ENCODE measurements around the gene CAMK2N1.
"Not testable (repeated sequence)": the region's sequence is repeated elsewhere in the genome, so short reads cannot be mapped to it uniquely, and the experiment has no call there.

The CAMK2N1 gene

DNA sequence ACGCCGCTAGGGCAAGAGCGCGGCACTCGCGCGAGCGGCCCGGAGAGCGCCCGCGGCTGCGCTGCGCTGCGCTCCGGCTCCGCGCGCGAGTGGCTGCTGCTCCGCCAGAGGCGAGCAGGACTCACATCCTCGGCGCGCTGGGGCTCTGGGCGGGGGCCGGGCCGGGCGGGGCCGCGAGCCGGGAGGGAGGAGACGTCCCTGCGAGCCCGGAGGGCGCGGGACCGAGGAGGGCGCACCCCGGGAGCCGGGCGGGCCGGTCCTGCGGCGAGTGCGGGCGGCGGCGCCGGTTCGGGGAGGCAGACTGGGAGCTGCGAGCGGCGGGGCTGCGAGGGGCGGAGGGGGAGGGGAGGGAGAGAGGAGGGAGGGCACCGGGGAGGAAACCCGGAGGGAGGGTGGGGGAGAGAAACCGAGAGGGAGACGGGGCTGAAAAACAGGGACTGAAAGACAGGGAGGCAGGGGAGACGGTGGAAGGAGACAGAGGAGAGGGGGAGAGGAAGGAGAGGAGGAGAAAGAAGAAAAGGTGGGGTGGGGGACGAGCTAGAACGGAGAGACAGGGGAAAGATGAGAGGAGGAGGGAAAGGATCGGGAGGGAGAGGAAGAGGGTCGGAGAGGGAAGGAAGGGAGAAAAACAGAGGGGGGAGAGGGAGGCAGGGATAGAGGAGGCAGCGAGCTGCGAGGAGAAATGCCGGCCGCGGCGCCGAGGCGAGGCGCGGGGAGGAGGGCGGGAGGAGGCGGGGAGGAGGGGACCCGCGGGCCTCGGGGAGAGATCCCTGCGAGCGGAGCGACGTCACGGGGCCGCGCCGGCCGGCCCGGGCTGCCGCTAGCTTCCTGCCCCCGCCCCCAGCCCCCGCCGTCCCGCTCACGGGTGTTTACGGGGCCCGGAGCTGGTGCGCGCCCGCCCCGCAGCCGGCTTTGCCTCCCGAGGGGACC, at the start of gene CAMK2N1:
CAMK2N1 (minus strand) TSS at position 684 of the 930 bp plus-strand sequence. CDS start 831 bp downstream, outside the sequence.
- Histone ChIP-seq H3K4me1 (ENCODE audit: control insufficient read depth, insufficient read depth, low read length) (peaks cover 23% of the 10 kb centered on the region), H3K36me3 (ENCODE audit: control insufficient read depth, insufficient read depth, low read length) (no peaks in the 10 kb centered on the region), H3K9me3 (ENCODE audit: control insufficient read depth, insufficient read depth, low read depth, low read length) (no peaks in the 10 kb centered on the region), H3K9ac (ENCODE audit: low read length) (peak within 1 kb of the TSS; percentile 40), H3K27me3 (ENCODE audit: control insufficient read depth, insufficient read depth, low read length) (peaks cover 92% of the 10 kb centered on the region), H3K4me3 (ENCODE audit: low read depth, low read length) (peak within 1 kb of the TSS; percentile 75), H3K27ac (ENCODE audit: low read depth, low read length) (no peak within 1 kb of the TSS)

DNA sequence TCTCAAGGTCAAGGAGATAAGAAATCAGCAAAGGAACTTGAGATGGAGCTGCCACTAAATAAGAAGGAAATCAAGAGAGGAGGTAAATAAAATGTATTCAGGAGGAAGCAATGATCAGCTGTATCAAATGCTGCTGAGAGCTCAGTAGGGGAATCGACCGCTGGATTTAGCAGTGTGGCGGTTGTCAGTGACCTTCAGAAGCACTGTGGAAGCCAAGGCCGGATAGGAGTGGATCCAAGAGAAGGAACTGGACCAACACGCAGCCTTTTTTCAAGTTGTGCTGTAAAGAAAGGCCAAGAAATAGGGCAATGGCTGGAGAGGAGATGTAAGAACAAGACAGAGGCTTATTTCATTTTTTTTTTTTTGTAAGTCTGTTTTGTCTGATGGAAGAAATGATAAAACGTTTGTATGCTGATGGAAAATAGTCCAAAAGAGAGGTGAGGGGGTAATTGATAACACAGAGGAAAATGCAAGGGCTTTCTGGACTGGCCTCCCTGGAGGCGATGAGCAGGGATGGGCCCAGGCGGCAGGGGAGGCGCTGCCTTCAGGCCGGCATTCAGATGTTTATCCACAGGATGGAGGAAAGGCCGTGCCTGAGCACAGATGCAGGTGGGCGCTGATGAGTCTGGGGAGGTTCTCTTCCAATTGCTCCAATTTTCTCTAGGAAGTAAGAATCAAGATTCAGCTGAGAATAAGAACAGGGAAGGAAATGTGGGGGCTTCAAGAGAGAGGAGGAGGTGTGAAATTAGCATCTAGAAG, 48.8 kb upstream of the CAMK2N1 start:
- H3K27ac ChIP-seq (ENCODE audit: low read depth, low read length) = no peak overlapping the region
- H3K9me3 ChIP-seq (ENCODE audit: control insufficient read depth, insufficient read depth, low read depth, low read length) = no peaks in the 10 kb centered on the region
- H3K36me3 ChIP-seq (ENCODE audit: control insufficient read depth, insufficient read depth, low read length) = no peaks in the 10 kb centered on the region
- H3K9ac ChIP-seq (ENCODE audit: low read length) = no peak overlapping the region
- peaks cover 29% of the 10 kb centered on the region for H3K27me3 ChIP-seq (ENCODE audit: control insufficient read depth, insufficient read depth, low read length)
- no peak overlapping the region for H3K4me3 ChIP-seq (ENCODE audit: low read depth, low read length)
- no peaks in the 10 kb centered on the region for H3K4me1 ChIP-seq (ENCODE audit: control insufficient read depth, insufficient read depth, low read length)

DNA sequence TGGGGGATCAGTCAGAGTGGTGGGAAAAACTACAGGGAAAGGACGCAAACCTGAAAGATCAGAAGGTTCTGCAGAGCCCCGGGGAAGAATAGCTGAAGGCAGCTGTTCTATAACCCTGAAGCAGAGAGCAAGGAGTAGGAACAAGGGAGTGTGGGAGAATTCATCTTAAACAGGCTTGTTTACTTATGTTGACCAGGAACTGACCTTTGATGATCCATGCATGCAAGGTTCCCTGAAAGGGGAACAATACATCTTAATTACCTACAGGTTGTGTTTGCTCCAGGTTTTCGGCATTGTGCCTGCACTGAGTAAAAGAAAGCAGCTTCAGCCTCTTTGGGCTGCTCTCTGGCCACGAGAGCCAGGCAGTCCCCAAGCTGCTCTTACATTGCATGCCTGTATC, 47.6 kb upstream of the CAMK2N1 start:
- H3K9ac ChIP-seq (ENCODE audit: low read length) = no peak overlapping the region
- H3K27ac ChIP-seq (ENCODE audit: low read depth, low read length) = no peak overlapping the region
- H3K4me3 ChIP-seq (ENCODE audit: low read depth, low read length) = no peak overlapping the region
- H3K9me3 ChIP-seq (ENCODE audit: control insufficient read depth, insufficient read depth, low read depth, low read length) = no peaks in the 10 kb centered on the region
- H3K27me3 ChIP-seq (ENCODE audit: control insufficient read depth, insufficient read depth, low read length) = peaks cover 38% of the 10 kb centered on the region
- no peaks in the 10 kb centered on the region for H3K4me1 ChIP-seq (ENCODE audit: control insufficient read depth, insufficient read depth, low read length)
- no peaks in the 10 kb centered on the region for H3K36me3 ChIP-seq (ENCODE audit: control insufficient read depth, insufficient read depth, low read length)

DNA sequence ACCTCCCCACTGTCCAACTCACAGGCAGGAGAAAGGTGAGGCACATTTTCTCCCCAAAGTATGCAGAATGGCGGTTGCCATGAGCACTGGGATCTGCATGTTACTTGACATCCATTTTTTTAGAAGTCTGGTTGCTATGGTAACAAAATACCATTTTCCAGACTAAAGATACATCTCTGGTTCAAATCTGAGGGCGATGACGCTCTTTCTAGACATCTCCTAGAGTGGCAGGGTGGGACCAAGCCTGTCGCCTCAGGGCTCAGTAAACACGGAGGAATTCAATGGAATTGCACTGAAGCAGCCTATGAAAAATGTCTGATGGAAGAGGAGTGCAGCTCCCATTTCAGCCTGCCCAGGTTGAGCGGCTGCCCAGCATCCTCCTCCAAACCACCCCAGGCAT, 44.9 kb upstream of the CAMK2N1 start:
- H3K9me3 ChIP-seq (ENCODE audit: control insufficient read depth, insufficient read depth, low read depth, low read length) = no peaks in the 10 kb centered on the region
- H3K27me3 ChIP-seq (ENCODE audit: control insufficient read depth, insufficient read depth, low read length) = peaks cover 24% of the 10 kb centered on the region
- H3K4me1 ChIP-seq (ENCODE audit: control insufficient read depth, insufficient read depth, low read length) = no peaks in the 10 kb centered on the region
- no peak overlapping the region for H3K4me3 ChIP-seq (ENCODE audit: low read depth, low read length)
- no peak overlapping the region for H3K27ac ChIP-seq (ENCODE audit: low read depth, low read length)
- H3K9ac ChIP-seq (ENCODE audit: low read length) = no peak overlapping the region
- no peaks in the 10 kb centered on the region for H3K36me3 ChIP-seq (ENCODE audit: control insufficient read depth, insufficient read depth, low read length)

- no peak overlapping the region for H3K4me3 ChIP-seq (ENCODE audit: low read depth, low read length)
- H3K36me3 ChIP-seq (ENCODE audit: control insufficient read depth, insufficient read depth, low read length) = no peaks in the 10 kb centered on the region
- no peak overlapping the region for H3K9ac ChIP-seq (ENCODE audit: low read length)
- H3K4me1 ChIP-seq (ENCODE audit: control insufficient read depth, insufficient read depth, low read length) = no peaks in the 10 kb centered on the region
- H3K27ac ChIP-seq (ENCODE audit: low read depth, low read length) = no peak overlapping the region
- peaks cover 22% of the 10 kb centered on the region for H3K27me3 ChIP-seq (ENCODE audit: control insufficient read depth, insufficient read depth, low read length)
- H3K9me3 ChIP-seq (ENCODE audit: control insufficient read depth, insufficient read depth, low read depth, low read length) = no peaks in the 10 kb centered on the region
These were observed 44.3 kb upstream of the CAMK2N1 start for GRCh38 chr1:20530306-20530705.

DNA sequence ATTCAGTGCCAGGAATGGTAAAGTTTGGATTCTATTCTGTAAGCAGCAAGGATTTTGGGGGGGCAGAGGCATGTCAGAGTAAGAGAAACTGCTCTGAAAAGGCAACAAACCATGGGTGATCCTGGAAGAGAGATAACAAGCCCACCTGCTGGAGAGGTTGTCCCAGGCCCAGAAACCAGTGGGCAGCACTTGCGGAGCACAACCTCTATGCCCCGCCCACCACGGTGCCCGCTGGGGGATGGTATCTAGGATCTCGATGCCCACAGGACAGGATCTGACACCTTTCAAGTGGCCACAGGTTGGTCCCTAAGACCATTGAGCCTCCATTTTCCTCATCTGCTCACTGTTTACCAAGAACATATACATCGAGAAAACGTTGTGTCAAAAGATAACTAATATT, 42.2 kb upstream of the CAMK2N1 start:
- no peak overlapping the region for H3K4me3 ChIP-seq (ENCODE audit: low read depth, low read length)
- no peaks in the 10 kb centered on the region for H3K4me1 ChIP-seq (ENCODE audit: control insufficient read depth, insufficient read depth, low read length)
- no peak overlapping the region for H3K9ac ChIP-seq (ENCODE audit: low read length)
- no peaks in the 10 kb centered on the region for H3K9me3 ChIP-seq (ENCODE audit: control insufficient read depth, insufficient read depth, low read depth, low read length)
- no peaks in the 10 kb centered on the region for H3K36me3 ChIP-seq (ENCODE audit: control insufficient read depth, insufficient read depth, low read length)
- H3K27ac ChIP-seq (ENCODE audit: low read depth, low read length) = no peak overlapping the region
- peaks cover 22% of the 10 kb centered on the region for H3K27me3 ChIP-seq (ENCODE audit: control insufficient read depth, insufficient read depth, low read length)

- no peaks in the 10 kb centered on the region for H3K9me3 ChIP-seq (ENCODE audit: control insufficient read depth, insufficient read depth, low read depth, low read length)
- H3K36me3 ChIP-seq (ENCODE audit: control insufficient read depth, insufficient read depth, low read length) = no peaks in the 10 kb centered on the region
These were observed 40.3 kb upstream of the CAMK2N1 start for GRCh38 chr1:20526267-20526666.

GRCh38 chr1:20521960-20522861, 36.2 kb upstream of the CAMK2N1 start:
- no peaks in the 10 kb centered on the region; the same call in 1 of the 2 replicates for H3K27me3 ChIP-seq (ENCODE audit: control insufficient read depth, insufficient read depth, low read length)
- no peak overlapping the region for H3K9ac ChIP-seq (ENCODE audit: low read length)
- H3K4me1 ChIP-seq (ENCODE audit: control insufficient read depth, insufficient read depth, low read length) = no peaks in the 10 kb centered on the region
- H3K4me3 ChIP-seq (ENCODE audit: low read depth, low read length) = 0 out of 2 replicates have a peak overlapping the region, but pooled peaks have one; percentile 15
- H3K27ac ChIP-seq (ENCODE audit: low read depth, low read length) = no peak overlapping the region
- no peaks in the 10 kb centered on the region for H3K9me3 ChIP-seq (ENCODE audit: control insufficient read depth, insufficient read depth, low read depth, low read length)
- H3K36me3 ChIP-seq (ENCODE audit: control insufficient read depth, insufficient read depth, low read length) = no peaks in the 10 kb centered on the region

More at GRCh38 chr1:20526267-20526666, 40.3 kb upstream of the CAMK2N1 start:
- Histone ChIP-seq H3K4me1 (ENCODE audit: control insufficient read depth, insufficient read depth, low read length) (no peaks in the 10 kb centered on the region), H3K27ac (ENCODE audit: low read depth, low read length) (no peak overlapping the region), H3K4me3 (ENCODE audit: low read depth, low read length) (no peak overlapping the region), H3K27me3 (ENCODE audit: control insufficient read depth, insufficient read depth, low read length) (peaks cover 22% of the 10 kb centered on the region), H3K9ac (ENCODE audit: low read length) (no peak overlapping the region)

- H3K4me1 ChIP-seq (ENCODE audit: control insufficient read depth, insufficient read depth, low read length); H3K27ac ChIP-seq (ENCODE audit: low read depth, low read length); H3K9ac ChIP-seq (ENCODE audit: low read length); H3K27me3 ChIP-seq (ENCODE audit: control insufficient read depth, insufficient read depth, low read length); H3K36me3 ChIP-seq (ENCODE audit: control insufficient read depth, insufficient read depth, low read length); H3K4me3 ChIP-seq (ENCODE audit: low read depth, low read length); H3K9me3 ChIP-seq (ENCODE audit: control insufficient read depth, insufficient read depth, low read depth, low read length): not testable (repeated sequence)
These were observed 33.7 kb upstream of the CAMK2N1 start for GRCh38 chr1:20519609-20520262.

Data from HUES6 (cell line).